ENCODE data around the gene FBXO5.
A peak's percentile ranks its signal among the peaks of the same experiment; 100 is the strongest.
"Not testable (repeated sequence)": the region's sequence is repeated elsewhere in the genome, so short reads cannot be mapped to it uniquely, and the experiment has no call there.

FBXO5 gene

GRCh38 chr6:152986978-152987377 lies 4.1 kb upstream of the FBXO5 start:
- DNase-seq, result no peak

- DNase-seq, result not testable (repeated sequence)
Measured at GRCh38 chr6:152985300-152985699, 2.5 kb upstream of the FBXO5 start.

GRCh38 chr6:152984513-152984872 lies 1.7 kb upstream of the FBXO5 start:
- peak; percentile 44 for DNase-seq

GRCh38 chr6:152983637-152984512 lies 1.0 kb upstream of the FBXO5 start:
- DNase-seq, result peak; percentile 61

GRCh38 chr6:152981989-152982903 lies 595 bp downstream of the FBXO5 start:
- DNase-seq, result no peak

GRCh38 chr6:152981219-152981618 lies 1.6 kb downstream of the FBXO5 start:
- DNase-seq, result no peak

- no peak for DNase-seq
Measured at GRCh38 chr6:152980656-152981055, 2.2 kb downstream of the FBXO5 start.

- DNase-seq, result no peak
Measured at GRCh38 chr6:152979116-152979515, 3.7 kb downstream of the FBXO5 start.

GRCh38 chr6:152978058-152978457 lies 4.8 kb downstream of the FBXO5 start:
- DNase-seq, result no peak

- DNase-seq, result no peak
Measured at GRCh38 chr6:152977556-152977955, 5.3 kb downstream of the FBXO5 start.

- DNase-seq, result no peak
Measured at GRCh38 chr6:152976749-152977148, 6.1 kb downstream of the FBXO5 start.

- DNase-seq, result no peak
Measured at GRCh38 chr6:152975204-152975915, 7.5 kb downstream of the FBXO5 start.

GRCh38 chr6:152973916-152974315 lies 8.9 kb downstream of the FBXO5 start:
- DNase-seq, result no peak

- no peak for DNase-seq
Measured at GRCh38 chr6:152969688-152970418, 13.0 kb downstream of the FBXO5 start.

- DNase-seq, result not testable (repeated sequence)
Measured at GRCh38 chr6:152966168-152966894, 16.5 kb downstream of the FBXO5 start.

- DNase-seq, result no peak
Measured at GRCh38 chr6:152959333-152959732, 23.5 kb downstream of the FBXO5 start.

- DNase-seq, result no peak
Measured at GRCh38 chr6:152957796-152958195, 25.0 kb downstream of the FBXO5 start.

- peak; percentile 22 for DNase-seq
Measured at GRCh38 chr6:152954443-152954842, 28.4 kb downstream of the FBXO5 start.

- peak; percentile 44 for DNase-seq
Measured at GRCh38 chr6:152952866-152953509, 29.9 kb downstream of the FBXO5 start.

- no peak for DNase-seq
Measured at GRCh38 chr6:152952045-152952444, 30.8 kb downstream of the FBXO5 start.

- DNase-seq, result no peak
Measured at GRCh38 chr6:152950240-152950639, 32.6 kb downstream of the FBXO5 start.

Data from NCI-H1105 treated with DMSO at 0.1 percent for 48 hours (cell line).